Progenitor cell of endocrine pancreas (in vitro differentiated cells): ENCODE data around the gene SC5D. TPM values are rescaled to one million over a fixed set of nuclear protein-coding genes. Genes with fewer than 3 reads are reported as not detected.

ENCODE experiments used
- DNase-seq: peaks from one replicate; pipeline ENCODE4 v3.0.0; 2021; ENCODE audit warnings: low spot score; ENCODE audit not compliant: unreplicated experiment
- H3K27ac Mint-ChIP-seq: 2 replicates; pipeline ENCODE4 v1.8.0; 2021; ENCODE audit warnings: mild to moderate bottlenecking, moderate library complexity, mixed read lengths
- H3K27me3 Mint-ChIP-seq: 2 replicates; pipeline ENCODE4 v1.8.0; 2021; ENCODE audit warnings: mixed read lengths
- H3K36me3 Mint-ChIP-seq: 2 replicates; pipeline ENCODE4 v1.8.0; 2022; ENCODE audit warnings: mixed read lengths; ENCODE audit not compliant: insufficient read depth
- H3K4me1 Mint-ChIP-seq: 2 replicates; pipeline ENCODE4 v1.8.0; 2021; ENCODE audit warnings: low read depth, mixed read lengths
- H3K4me3 Mint-ChIP-seq: 2 replicates; pipeline ENCODE4 v1.8.0; 2021; ENCODE audit warnings: low read depth, mild to moderate bottlenecking, moderate library complexity, mixed read lengths
- H3K9me3 Mint-ChIP-seq: 2 replicates; pipeline ENCODE4 v1.8.0; 2021; ENCODE audit warnings: low read depth, mixed read lengths
- CTCF ChIP-seq: fragments of 200-600 bp; sonication (generic); IDR thresholded peaks from one replicate; pipeline ENCODE4 v1.5.0; 2021; ENCODE audit warnings: antibody characterized with exemption, mild to moderate bottlenecking; ENCODE audit not compliant: unreplicated experiment
- total RNA-seq: library from RNA; stranded (reverse); gene quantifications from 2 replicates; pipeline ENCODE4 v1.2.1, GENCODE V29; 2021

The SC5D gene
- total RNA-seq, 1 donor from 2014 or later: 58.7 TPM

DNA sequence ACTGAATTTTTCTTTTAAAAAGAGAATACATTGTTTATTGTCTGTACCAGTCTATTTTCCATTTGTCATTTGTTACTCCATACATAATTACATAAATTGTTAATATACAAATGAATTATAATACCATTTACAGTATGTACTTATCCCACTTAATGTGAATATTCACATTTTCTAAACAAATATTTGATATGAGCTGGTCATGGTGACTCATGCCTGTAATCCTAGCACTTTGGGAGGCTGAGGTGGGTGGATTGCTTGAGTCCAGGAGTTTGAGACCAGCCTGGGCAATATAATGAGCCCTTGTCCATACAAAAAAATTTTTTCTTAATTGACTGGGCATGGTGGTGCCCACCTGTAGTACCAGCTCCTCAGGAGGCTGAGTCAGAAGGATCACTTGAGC is 6.8 kb downstream of the SC5D start:
- no peak for DNase-seq
- Mint-ChIP-seq H3K4me1 (peaks cover 32% of the 10 kb centered on the region), H3K4me3 (no peak overlapping the region), H3K27me3 (no peaks in the 10 kb centered on the region), H3K9me3 (no peaks in the 10 kb centered on the region), H3K36me3 (peaks cover 10% of the 10 kb centered on the region), H3K27ac (no peak overlapping the region)
- TF ChIP-seq CTCF: no peak

DNA sequence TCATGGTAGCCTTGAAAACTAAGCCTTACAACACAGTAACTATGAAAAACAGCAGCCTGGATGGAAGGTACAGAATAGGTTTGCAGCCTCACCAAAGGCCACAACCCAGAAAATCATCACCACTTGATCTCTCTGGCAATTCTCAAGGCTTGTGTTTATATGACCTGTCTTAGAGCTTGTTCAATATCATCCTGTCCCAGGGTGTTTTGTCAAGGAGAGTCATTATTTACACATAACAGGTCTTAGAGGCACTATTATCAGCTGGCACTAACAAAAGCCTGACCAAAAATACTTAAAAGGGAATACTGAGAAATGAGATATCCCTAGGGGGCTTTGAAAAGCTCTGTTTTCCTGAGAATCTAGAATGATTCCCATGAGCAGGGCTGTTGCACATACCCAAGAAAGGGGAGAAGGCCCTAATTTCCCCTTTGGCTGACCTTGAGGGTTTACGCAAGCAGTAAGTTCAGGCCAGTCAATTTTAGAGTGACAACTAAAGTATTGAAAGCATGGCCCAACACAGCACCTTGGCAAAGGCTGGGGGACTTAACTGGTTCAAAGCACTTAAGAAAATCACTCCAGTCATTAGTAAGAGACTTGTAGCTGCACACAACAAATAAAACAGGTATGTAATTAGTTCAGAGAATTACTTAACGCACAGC is 7.9 kb downstream of the SC5D start:
- no peak for TF ChIP-seq CTCF
- no peak for DNase-seq
- Mint-ChIP-seq H3K4me1 (peaks cover 23% of the 10 kb centered on the region), H3K27me3 (no peaks in the 10 kb centered on the region), H3K4me3 (no peak overlapping the region), H3K27ac (no peak overlapping the region), H3K36me3 (peaks cover 19% of the 10 kb centered on the region), H3K9me3 (no peaks in the 10 kb centered on the region)

DNA sequence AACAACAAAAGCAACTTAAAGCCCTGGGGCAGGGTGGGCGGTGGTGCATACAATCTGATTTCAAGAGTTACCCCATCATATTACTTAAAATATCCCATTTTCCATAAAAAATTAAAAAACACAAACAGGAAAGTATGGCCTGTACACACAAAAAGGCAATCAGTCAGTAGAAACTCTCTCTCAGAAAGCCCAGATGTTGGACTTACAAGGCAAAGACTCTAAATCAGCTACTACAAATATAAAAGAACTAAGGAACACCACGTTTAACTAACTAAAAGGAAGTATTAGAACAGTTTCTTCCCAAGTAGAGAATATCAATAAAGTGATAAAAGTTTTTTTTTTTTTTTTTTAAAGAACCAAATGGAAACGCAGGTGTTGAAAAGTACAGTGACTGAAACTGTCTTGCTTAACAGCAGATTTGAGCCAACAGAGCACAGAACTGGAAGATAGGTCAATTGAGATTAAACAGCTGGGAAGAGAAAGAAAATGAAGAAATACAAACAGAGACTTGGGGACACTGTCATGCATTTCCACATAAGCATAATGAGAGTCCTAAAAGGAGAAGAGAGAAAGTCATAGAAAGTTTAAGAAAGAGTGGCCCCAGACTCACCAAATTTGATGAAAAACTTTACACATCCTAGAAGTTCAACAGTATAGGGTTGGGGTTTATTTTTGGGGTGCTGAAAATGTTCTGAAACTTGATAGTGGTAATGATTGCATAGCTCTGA is 8.6 kb downstream of the SC5D start:
- peaks cover 20% of the 10 kb centered on the region for H3K36me3 Mint-ChIP-seq
- no peak for DNase-seq
- no peaks in the 10 kb centered on the region for H3K27me3 Mint-ChIP-seq
- H3K9me3 Mint-ChIP-seq: no peaks in the 10 kb centered on the region
- no peak overlapping the region for H3K27ac Mint-ChIP-seq
- peaks cover 17% of the 10 kb centered on the region for H3K4me1 Mint-ChIP-seq
- TF ChIP-seq CTCF: no peak
- H3K4me3 Mint-ChIP-seq: no peak overlapping the region

GRCh38 chr11:121304759-121305158 is 12.2 kb downstream of the SC5D start:
- TF ChIP-seq CTCF: no peak
- peaks cover 27% of the 10 kb centered on the region for H3K36me3 Mint-ChIP-seq
- no peak overlapping the region for H3K4me3 Mint-ChIP-seq
- no peak for DNase-seq
- peaks cover 14% of the 10 kb centered on the region for H3K4me1 Mint-ChIP-seq
- no peak overlapping the region for H3K27ac Mint-ChIP-seq
- H3K27me3 Mint-ChIP-seq: no peaks in the 10 kb centered on the region
- H3K9me3 Mint-ChIP-seq: no peaks in the 10 kb centered on the region

- H3K27ac Mint-ChIP-seq: no peak overlapping the region
- H3K27me3 Mint-ChIP-seq: no peaks in the 10 kb centered on the region
- no peak overlapping the region for H3K4me3 Mint-ChIP-seq
- peaks cover 32% of the 10 kb centered on the region for H3K36me3 Mint-ChIP-seq
- H3K4me1 Mint-ChIP-seq: peaks cover 3% of the 10 kb centered on the region
- no peaks in the 10 kb centered on the region for H3K9me3 Mint-ChIP-seq
- DNase-seq: no peak
- no peak for TF ChIP-seq CTCF
Observed at GRCh38 chr11:121308816-121309215, 16.2 kb downstream of the SC5D start.
